ENCODE results near the gene PTH2. TPM values are rescaled to one million over a fixed set of nuclear protein-coding genes. Genes with fewer than 3 reads are reported as not detected.

Gene PTH2
- total and polyA plus RNA-seq, 2 of the 8 experiments (the other 6 are each of a cell fraction or from before 2014, with no cell fraction given): not detected

DNA sequence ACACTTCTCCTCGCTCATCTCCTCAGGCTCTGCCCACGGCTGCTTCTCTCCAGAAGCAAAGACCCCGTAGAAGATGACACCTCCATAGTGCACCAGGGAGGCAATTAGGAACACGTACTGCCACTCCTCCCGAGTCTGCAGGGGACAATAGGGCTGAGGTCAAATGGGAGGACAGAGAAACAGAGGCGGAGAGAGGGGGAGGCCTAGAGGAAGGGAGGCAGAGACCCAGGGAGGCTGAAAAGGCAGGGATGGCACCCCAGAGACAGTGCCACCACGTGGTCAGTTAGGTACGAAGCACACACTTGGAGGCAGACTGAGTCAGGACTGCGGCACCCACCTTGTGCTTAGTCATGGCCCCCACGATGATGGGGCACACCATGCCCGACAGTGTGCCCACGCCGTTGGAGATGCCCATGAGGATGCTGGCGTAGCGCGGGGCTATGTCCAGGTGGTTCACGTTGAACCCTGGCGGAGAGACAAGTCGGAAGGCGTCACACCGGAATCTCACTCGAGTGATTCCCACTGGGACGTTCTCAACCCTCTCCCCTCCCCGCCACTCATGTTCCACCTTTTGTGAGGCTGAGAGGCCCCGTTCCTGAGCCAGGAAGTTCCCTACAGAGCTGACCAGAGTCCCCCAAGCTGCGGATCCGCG lies 7.6 kb upstream of the PTH2 start:
- CTCF ChIA-PET (ENCODE audit: partially characterized antibody): interaction anchor here (0.6 to 3.7 kb wide), 12 partner anchors 9 to 464 kb away, joined by 3 to 13 read pairs (median 5); partner anchors contain the start of genes KASH5 and SLC17A7
- Histone ChIP-seq H2AK5ac (ENCODE audit: low read depth, low read length) (peak overlapping the region; percentile 89; the same call in 1 of the 2 replicates), H3K79me2 (ENCODE audit: control insufficient read depth in 1 of 2, insufficient read depth in 2 of 2, low read length in 2 of 2) (no peaks in the 10 kb centered on the region), H2BK12ac (ENCODE audit: low read depth, low read length) (peak overlapping the region; percentile 98; the same call in 1 of the 2 replicates), H3K4me1 (replicated peaks in 1 of 4; ENCODE audit: control insufficient read depth in 3 of 4, insufficient read depth in 4 of 4, low read length in 3 of 4) (peaks cover 3 to 35% (median 23%) of the 10 kb centered on the region in 4 experiments), H3K27me3 (replicated peaks in 1 of 4; ENCODE audit: control insufficient read depth in 3 of 4, extremely low read depth in 1 of 4, insufficient read depth in 3 of 4, low read length in 3 of 4) (peaks cover 6 to 37% (median 33%) of the 10 kb centered on the region in 4 experiments; a peak in 6 of 7 replicates), H3K36me3 (ENCODE audit: control insufficient read depth in 2 of 4, insufficient read depth in 4 of 4, low read length in 3 of 4) (no peaks in the 10 kb centered on the region), H4K20me1 (replicated peaks in 1 of 2; ENCODE audit: control insufficient read depth in 1 of 2, insufficient read depth in 2 of 2, low read length in 2 of 2) (no peaks in the 10 kb centered on the region), H2BK20ac (ENCODE audit: low read length) (no peak overlapping the region), H3K4ac (replicated peaks; ENCODE audit: insufficient read length, low read depth, low read length) (no peak overlapping the region), H4K5ac (ENCODE audit: insufficient read length, low read depth, low read length) (no peak overlapping the region), H3K23me2 (ENCODE audit: low read depth, low read length) (peaks cover 21% of the 10 kb centered on the region), H2BK5ac (ENCODE audit: low read depth, low read length) (peak overlapping the region; percentile 27; the same call in 1 of the 2 replicates), H4K91ac (replicated peaks; ENCODE audit: insufficient read length, low read length) (no peak overlapping the region), H2BK120ac (replicated peaks; ENCODE audit: low read depth, low read length) (no peak overlapping the region), H3K4me2 (ENCODE audit: insufficient read depth in 1 of 2, low read depth in 2 of 2, low read length in 2 of 2) (no peak overlapping the region; a peak in 1 of 4 replicates), H3K79me1 (ENCODE audit: low read depth, low read length) (no peaks in the 10 kb centered on the region), H4K8ac (ENCODE audit: extremely low read depth, insufficient read depth, low read length) (no peak overlapping the region), H2AFZ (ENCODE audit: low read length) (no peak overlapping the region), H3K23ac (ENCODE audit: insufficient read length) (no peak overlapping the region), H3K14ac (ENCODE audit: insufficient read length) (no peak overlapping the region), H2BK15ac (ENCODE audit: low read length) (peak overlapping the region; percentile 98; the same call in 1 of the 2 replicates), H3K18ac (ENCODE audit: extremely low read depth, low read length) (peak overlapping the region; percentile 78; the same call in 1 of the 2 replicates), H3K27ac (ENCODE audit: low read depth, low read length) (no peak overlapping the region), H3K4me3 (ENCODE audit: extremely low read depth in 1 of 4, insufficient read depth in 2 of 4, low read depth in 3 of 4, low read length in 4 of 4) (no peak overlapping the region), H3K9ac (replicated peaks in 1 of 4; ENCODE audit: extremely low read depth in 1 of 4, low read depth in 3 of 4, low read length in 3 of 4) (no peak overlapping the region), H3K56ac (replicated peaks; ENCODE audit: insufficient read length, low read depth, low read length) (no peak overlapping the region), H3K9me3 (ENCODE audit: insufficient read depth in 2 of 2, low read depth in 1 of 2, low read length in 1 of 2) (peaks cover 0 to 2% of the 10 kb centered on the region in 2 experiments; a peak in 1 of 4 replicates)
- DNase-seq (ENCODE audit: low read depth in 1 of 2, low spot score in 2 of 2) (no peak), FAIRE-seq (no peak)
- 84% methylated on average over 28 of the region's 28 CpGs; no CpG with 5 or more reads in 1 of the 2 experiments for WGBS, 2 experiments (ENCODE audit: extremely low coverage in 1 of 2, insufficient coverage in 1 of 2, insufficient read length in 1 of 2, insufficient replicate concordance in 2 of 2, low coverage in 1 of 2, low lambda C conversion rate in 2 of 2, missing lambda C conversion rate in 1 of 2)
- POLR2A ChIA-PET (ENCODE audit: partially characterized antibody): interaction anchor here (1.0 to 2.2 kb wide), 5 partner anchors 9 to 69 kb away, joined by 3 to 6 read pairs (median 4); partner anchors contain the start of gene SLC17A7
- no peak for TF ChIP-seq PHF8 (conservative IDR thresholded peaks at IDR 0.05; ENCODE audit: low read depth, low read length)
- TF ChIP-seq EP300 (IDR thresholded peaks at IDR 0.05; ENCODE audit: borderline replicate concordance in 1 of 2, low read depth in 2 of 2, low read length in 2 of 2): no peak
- TF ChIP-seq BRCA1 (IDR thresholded peaks at IDR 0.05; ENCODE audit: low read depth, low read length): no peak
- no peak for TF ChIP-seq JUND (IDR thresholded peaks at IDR 0.05; ENCODE audit: low read length)
- TF ChIP-seq RNF2 (IDR thresholded peaks at IDR 0.05; ENCODE audit: borderline replicate concordance, low read depth, low read length, missing control alignments, poor library complexity, severe bottlenecking): no peak
- TF ChIP-seq, protein P1, sequence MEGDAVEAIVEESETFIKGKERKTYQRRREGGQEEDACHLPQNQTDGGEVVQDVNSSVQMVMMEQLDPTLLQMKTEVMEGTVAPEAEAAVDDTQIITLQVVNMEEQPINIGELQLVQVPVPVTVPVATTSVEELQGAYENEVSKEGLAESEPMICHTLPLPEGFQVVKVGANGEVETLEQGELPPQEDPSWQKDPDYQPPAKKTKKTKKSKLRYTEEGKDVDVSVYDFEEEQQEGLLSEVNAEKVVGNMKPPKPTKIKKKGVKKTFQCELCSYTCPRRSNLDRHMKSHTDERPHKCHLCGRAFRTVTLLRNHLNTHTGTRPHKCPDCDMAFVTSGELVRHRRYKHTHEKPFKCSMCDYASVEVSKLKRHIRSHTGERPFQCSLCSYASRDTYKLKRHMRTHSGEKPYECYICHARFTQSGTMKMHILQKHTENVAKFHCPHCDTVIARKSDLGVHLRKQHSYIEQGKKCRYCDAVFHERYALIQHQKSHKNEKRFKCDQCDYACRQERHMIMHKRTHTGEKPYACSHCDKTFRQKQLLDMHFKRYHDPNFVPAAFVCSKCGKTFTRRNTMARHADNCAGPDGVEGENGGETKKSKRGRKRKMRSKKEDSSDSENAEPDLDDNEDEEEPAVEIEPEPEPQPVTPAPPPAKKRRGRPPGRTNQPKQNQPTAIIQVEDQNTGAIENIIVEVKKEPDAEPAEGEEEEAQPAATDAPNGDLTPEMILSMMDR (IDR thresholded peaks at IDR 0.05; ENCODE audit: control extremely low read depth in 1 of 3, insufficient read depth in 1 of 3, low read depth in 1 of 3, low read length in 3 of 3): peak; percentile 55 to 85 (median 78)
- TF ChIP-seq TAF7 (optimal IDR thresholded peaks at IDR 0.05; ENCODE audit: borderline replicate concordance, low read depth, low read length): no peak
- no peak for TF ChIP-seq CBX8 (IDR thresholded peaks at IDR 0.05; ENCODE audit: borderline replicate concordance, low read depth, low read length)
